ENCODE results near the gene FBXW12.

Gene FBXW12

DNA sequence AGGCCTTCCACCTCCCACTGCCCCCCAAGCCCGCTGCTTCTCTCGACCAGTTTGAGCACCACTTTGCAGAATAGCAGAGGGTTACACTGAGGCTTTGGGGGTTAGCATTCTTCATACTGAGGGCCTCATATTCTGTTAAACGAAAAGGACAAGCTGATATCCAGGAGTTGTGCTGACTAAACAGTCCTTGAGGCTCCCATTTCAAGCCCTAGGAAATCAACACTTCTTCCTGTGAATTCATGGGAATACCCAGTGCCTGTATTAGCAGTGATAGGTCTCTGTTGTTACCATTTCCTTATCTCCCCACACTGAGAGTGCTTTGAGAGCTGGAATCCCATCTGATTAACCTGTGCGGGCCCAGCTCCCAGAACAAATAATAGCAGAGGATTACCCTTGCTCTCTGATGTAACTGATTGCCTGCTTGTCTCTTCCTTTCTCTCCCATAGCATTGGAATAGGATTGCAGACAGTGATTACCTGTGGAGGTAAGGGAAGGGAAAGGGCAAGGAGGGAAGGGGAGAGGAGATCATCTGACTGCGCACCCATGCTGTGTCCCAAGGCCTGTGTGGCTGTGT lies 930 bp downstream of the FBXW12 start:
- TF ChIP-seq CTCF (conservative IDR thresholded peaks at IDR 0.05; ENCODE audit: low read depth) = no peak
- no peak overlapping the region for H3K27ac ChIP-seq
- no peak for DNase-seq (ENCODE audit: low spot score)
- ChIA-PET CTCF (no interaction called here), POLR2A (ENCODE audit: low non-redundant PET) (no interaction called here)

GRCh38 chr3:48387634-48388033 lies 15.6 kb downstream of the FBXW12 start:
- H3K27ac ChIP-seq = no peak overlapping the region
- DNase-seq (ENCODE audit: low spot score) = no peak
- POLR2A ChIA-PET (ENCODE audit: low non-redundant PET) = no interaction called here
- CTCF ChIA-PET = no interaction called here
- TF ChIP-seq CTCF (conservative IDR thresholded peaks at IDR 0.05; ENCODE audit: low read depth) = no peak

DNA sequence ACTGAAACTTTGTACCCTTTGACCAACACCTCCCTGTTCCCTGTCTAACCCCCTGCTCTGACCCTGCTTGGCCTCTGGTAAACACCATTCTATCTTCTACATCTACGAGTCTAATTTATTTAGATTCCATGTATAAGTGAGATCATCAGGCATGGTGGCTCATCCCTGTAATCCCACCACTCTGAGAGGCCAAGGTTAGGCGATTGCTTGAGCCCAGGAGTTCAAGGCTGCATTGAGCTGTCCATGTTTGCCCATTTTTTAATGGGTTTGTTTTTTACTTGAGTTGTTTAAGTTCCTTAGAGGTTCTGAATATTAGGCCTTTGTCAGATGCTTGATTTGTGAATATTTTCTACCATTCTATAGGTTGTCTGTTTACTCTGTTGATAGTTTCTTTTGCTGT lies 16.9 kb downstream of the FBXW12 start:
- no peak overlapping the region for H3K27ac ChIP-seq
- ChIA-PET CTCF (no interaction called here), POLR2A (ENCODE audit: low non-redundant PET) (no interaction called here)
- no peak for DNase-seq (ENCODE audit: low spot score)
- TF ChIP-seq CTCF (conservative IDR thresholded peaks at IDR 0.05; ENCODE audit: low read depth) = no peak

- H3K27ac ChIP-seq = no peak overlapping the region
- POLR2A ChIA-PET (ENCODE audit: low non-redundant PET) = no interaction called here
- TF ChIP-seq CTCF (conservative IDR thresholded peaks at IDR 0.05; ENCODE audit: low read depth) = no peak
- CTCF ChIA-PET = no interaction called here
- DNase-seq (ENCODE audit: low spot score) = no peak
Measured at GRCh38 chr3:48394391-48394790, 22.4 kb downstream of the FBXW12 start.

DNA sequence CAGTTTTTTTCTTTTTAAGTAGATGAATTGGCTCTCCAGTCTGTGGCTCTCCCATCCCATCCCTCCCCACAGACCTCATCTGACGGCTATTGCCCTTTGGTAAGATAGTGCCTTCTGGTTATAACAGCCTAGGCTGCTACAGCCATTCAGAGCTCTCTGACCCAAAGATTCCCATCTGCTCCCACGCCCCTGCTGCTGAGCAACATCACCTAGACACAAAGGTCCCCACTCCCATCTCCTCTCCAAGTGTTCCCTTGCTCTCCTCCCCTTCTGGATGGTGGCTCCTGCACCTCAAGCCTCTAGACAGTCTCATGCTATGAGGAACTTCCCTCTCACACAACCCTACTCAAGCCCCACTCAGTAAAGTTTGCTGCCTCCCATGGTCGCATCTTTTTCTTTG lies 23.7 kb downstream of the FBXW12 start:
- TF ChIP-seq CTCF (conservative IDR thresholded peaks at IDR 0.05; ENCODE audit: low read depth) = no peak
- CTCF ChIA-PET = no interaction called here
- no peak for DNase-seq (ENCODE audit: low spot score)
- POLR2A ChIA-PET (ENCODE audit: low non-redundant PET) = no interaction called here
- H3K27ac ChIP-seq = no peak overlapping the region

DNA sequence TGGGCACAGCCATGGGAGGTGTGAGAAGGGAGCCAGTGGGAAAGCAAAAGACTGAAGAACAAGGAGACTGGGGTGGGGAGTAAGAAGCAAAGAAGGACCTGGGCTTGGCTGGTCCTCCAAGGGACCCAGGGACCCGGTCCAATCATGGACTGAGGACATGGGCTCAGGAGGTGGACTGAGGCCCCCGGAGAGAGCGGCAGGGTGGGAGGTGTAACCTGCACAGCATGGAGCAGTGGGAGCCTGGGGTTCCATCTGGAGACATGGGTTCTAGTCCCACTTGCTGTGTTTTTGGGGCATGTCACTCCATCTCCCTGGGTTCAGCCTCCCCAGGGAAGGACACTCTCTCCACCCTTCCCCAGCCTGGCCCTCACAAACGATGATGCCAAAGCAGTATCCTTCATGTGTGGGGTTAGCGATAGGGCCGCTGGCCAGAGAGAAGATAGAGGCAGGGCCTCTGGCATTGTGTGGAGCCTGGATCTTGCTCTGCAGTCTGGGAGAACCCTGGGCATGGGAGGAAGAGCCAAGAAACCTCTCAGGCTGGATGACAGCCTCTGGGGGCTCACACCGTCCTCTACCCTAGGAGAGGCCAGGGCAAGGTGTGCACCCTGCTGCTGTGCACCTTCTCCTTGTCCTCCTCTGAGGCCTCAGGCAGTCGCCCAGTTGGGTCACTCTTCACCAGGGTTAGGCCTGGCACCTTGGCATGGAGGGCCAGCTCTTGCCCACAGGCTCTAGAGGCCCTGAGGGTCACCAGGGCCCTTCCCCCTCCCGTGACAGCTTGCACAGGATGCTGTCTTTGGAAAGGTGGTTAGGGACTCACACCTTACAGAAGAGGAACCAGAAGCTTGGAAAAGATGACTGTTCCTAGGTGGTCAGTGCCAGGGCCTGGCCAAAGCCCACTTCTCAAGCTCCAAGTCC lies 26.0 kb downstream of the FBXW12 start:
- ChIA-PET CTCF (interaction anchor here (5.9 kb wide), 1 partner anchor 38 kb away, joined by 68 read pairs; no protein-coding TSS in a partner anchor), POLR2A (ENCODE audit: low non-redundant PET) (no interaction called here)
- no peak for TF ChIP-seq CTCF (conservative IDR thresholded peaks at IDR 0.05; ENCODE audit: low read depth)
- H3K27ac ChIP-seq = peak overlapping the region; percentile 99
- DNase-seq (ENCODE audit: low spot score) = no peak

Data from RWPE1 (cell line).